ENCODE measurements around the gene HIC2.
"Not testable (repeated sequence)": the region's sequence is repeated elsewhere in the genome, so short reads cannot be mapped to it uniquely, and the experiment has no call there.

Gene HIC2

GRCh38 chr22:21497984-21498383 lies 80.8 kb downstream of the HIC2 start:
- DNase-seq: not testable (repeated sequence)

GRCh38 chr22:21498489-21498888 lies 81.3 kb downstream of the HIC2 start:
- not testable (repeated sequence) for DNase-seq

- DNase-seq: not testable (repeated sequence)
These were observed 82.7 kb downstream of the HIC2 start for GRCh38 chr22:21499623-21500506.
